Fibroblast of villous mesenchyme (primary cell): ENCODE measurements around the gene MYOG. TPM values are rescaled to one million over a fixed set of nuclear protein-coding genes. Genes with fewer than 3 reads are reported as not detected.

Experiments
- DNase-seq: peaks from one replicate; pipeline ENCODE4 v3.0.0-alpha.2; 2010; ENCODE audit warnings: low read depth
- H3K4me3 ChIP-seq: 2 replicates; pipeline ENCODE4 v1.5.1; 2011; ENCODE audit warnings: low read depth, mild to moderate bottlenecking, low read length
- CTCF ChIP-seq: IDR thresholded peaks from 2 replicates; pipeline ENCODE4 v1.5.1; 2012; ENCODE audit warnings: low read depth, mild to moderate bottlenecking, low read length; ENCODE audit not compliant: insufficient read depth
- total RNA-seq: library from RNA; depleted of rRNA; stranded (reverse); fragments of >200 nt; gene quantifications from 2 replicates; pipeline ENCODE4 v1.2.3, GENCODE V29; 2012

The MYOG gene
- total RNA-seq, 1 donor, result not detected

GRCh38 chr1:203049576-203050180 is 36.1 kb downstream of the MYOG start:
- DNase-seq, result no peak

GRCh38 chr1:203049077-203049476 is 36.7 kb downstream of the MYOG start:
- no peak for TF ChIP-seq CTCF
- no peak for DNase-seq
- H3K4me3 ChIP-seq, result no peak overlapping the region

More at GRCh38 chr1:203049576-203050180, 36.1 kb downstream of the MYOG start:
- no peak overlapping the region for H3K4me3 ChIP-seq
- TF ChIP-seq CTCF, result no peak

DNA sequence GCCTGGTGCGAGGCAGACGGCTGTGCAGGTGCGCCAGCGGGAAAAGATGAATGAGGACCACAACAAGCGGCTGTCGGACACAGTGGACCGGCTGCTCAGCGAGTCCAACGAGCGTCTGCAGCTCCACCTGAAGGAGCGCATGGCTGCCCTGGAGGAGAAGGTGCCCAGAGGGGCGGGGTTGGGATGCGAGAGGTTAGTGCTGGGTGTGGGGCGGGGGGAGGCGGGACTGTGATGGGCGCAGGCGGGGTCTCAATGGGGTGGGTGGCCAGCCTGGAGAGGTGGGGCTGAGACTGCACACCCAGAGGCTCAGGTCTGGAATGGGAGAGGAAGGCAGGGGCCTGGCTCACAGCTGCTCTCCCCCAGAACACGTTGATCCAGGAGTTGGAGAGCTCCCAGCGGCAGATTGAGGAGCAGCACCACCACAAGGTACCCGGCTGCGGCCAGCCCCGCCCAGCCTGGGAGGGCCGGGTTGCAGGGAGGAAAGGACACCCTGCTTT is 37.2 kb downstream of the MYOG start:
- no peak overlapping the region for H3K4me3 ChIP-seq
- DNase-seq, result no peak
- no peak for TF ChIP-seq CTCF

DNA sequence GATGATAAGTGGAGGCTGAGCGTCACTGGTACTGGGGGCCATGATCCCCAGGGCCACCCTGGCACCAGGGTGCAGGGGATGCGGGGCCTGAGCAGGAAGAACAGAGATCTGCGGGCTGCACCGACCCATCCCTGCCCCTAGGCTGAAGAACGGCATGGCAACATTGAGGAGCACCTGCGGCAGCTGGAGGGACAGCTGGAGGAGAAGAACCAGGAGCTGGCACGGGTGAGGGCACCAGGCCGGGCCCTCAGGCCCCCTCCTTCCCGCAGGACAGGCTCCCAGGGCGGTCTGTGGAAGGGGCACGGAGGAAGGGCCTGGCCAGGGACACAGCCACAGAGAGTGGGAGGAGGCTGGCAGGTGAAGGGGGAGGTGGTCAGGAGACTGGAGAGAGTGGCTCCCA is 37.7 kb downstream of the MYOG start:
- H3K4me3 ChIP-seq, result no peak overlapping the region
- no peak for TF ChIP-seq CTCF
- DNase-seq, result no peak

- H3K4me3 ChIP-seq, result no peak overlapping the region
- no peak for TF ChIP-seq CTCF
These were observed 38.7 kb downstream of the MYOG start for GRCh38 chr1:203046984-203047630.

GRCh38 chr1:203045821-203046594 is 39.8 kb downstream of the MYOG start:
- no peak for TF ChIP-seq CTCF
- no peak overlapping the region for H3K4me3 ChIP-seq
- DNase-seq, result peak; percentile 14

More at GRCh38 chr1:203046984-203047630, 38.7 kb downstream of the MYOG start:
- peak; percentile 75 for DNase-seq
